Medulla oblongata (tissue), 1 donor: ENCODE results near the gene TXNDC16.
"Not testable (repeated sequence)": the region's sequence is repeated elsewhere in the genome, so short reads cannot be mapped to it uniquely, and the experiment has no call there.

Source experiments
- DNase-seq: peaks from one replicate; pipeline ENCODE4 v3.0.0-alpha.2; 2015; ENCODE audit errors: extremely low spot score

Gene TXNDC16

DNA sequence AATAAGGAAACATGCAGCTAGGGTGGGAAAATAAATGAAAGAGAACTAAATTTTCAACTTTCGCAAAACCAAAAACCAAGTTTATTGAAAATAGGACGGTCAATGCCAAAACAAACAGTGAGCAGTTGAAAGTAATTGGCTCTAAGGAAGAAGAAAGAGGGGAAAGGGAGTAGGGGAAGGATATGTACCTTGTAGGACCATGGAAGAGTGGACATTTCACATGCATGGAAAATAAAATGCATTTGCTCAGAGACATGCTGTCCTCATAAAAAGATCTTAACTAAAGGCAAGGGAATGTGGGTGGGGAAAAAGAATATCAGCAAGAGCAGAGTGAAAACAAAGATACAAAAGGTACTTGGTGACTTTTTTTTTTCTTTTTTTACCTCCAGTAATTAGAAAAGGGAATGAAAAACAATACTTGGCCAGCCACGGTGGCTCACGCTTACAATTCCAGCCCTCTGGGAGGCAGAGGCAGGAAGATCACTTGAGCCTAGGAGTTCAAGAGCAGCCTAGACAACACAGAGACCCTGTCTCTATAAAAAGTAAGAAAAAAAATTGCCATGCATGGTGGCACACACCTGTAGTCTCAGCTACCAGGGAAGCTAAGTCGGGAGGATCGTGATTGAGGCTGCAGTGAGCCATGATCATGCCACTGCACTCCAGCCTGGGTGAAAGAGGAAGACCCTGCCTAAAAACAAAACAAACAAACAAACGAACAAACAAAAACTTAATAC lies 6.6 kb downstream of the TXNDC16 start:
- DNase-seq: no peak

DNA sequence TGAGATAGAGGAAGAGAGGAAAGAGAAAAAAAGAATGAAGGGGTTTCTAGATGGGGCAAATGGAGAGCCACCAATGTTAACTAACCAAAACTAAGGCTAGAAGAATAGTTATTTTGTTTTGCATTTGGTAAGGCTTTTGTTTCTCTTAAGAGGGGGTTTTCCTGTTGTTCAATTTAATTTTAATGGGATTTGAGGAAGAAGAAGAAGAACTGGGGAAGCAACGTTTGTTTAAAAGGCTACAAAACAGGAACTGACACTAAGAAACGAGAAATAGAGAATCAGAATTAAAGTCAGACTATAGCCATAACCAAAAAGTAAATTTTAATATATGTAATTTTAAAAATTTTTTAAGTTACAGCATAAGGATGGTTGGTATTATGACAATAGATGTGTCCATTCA lies 13.7 kb downstream of the TXNDC16 start:
- DNase-seq: no peak

DNA sequence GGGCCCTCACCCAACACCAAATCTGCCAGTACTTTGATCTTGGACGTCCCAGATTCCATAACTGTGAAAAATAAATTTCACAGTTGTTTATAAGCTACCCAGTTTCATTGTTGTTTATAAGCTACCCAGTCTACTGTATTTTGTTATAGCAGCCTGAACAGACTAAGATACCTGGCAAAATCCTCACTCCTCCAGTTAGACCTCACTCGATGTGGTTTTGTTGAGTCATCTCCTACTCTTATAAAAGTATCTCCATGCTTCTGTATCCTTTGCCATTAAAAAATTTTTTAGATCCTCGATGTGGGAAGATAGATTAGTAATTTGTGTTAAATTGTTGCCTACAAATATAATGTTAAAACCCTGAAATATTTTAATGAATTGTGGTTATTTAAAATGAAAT lies 16.0 kb downstream of the TXNDC16 start:
- no peak for DNase-seq

GRCh38 chr14:52531481-52531880 lies 20.8 kb downstream of the TXNDC16 start:
- DNase-seq: no peak

- no peak for DNase-seq
These were observed 25.3 kb downstream of the TXNDC16 start for GRCh38 chr14:52527052-52527451.

DNA sequence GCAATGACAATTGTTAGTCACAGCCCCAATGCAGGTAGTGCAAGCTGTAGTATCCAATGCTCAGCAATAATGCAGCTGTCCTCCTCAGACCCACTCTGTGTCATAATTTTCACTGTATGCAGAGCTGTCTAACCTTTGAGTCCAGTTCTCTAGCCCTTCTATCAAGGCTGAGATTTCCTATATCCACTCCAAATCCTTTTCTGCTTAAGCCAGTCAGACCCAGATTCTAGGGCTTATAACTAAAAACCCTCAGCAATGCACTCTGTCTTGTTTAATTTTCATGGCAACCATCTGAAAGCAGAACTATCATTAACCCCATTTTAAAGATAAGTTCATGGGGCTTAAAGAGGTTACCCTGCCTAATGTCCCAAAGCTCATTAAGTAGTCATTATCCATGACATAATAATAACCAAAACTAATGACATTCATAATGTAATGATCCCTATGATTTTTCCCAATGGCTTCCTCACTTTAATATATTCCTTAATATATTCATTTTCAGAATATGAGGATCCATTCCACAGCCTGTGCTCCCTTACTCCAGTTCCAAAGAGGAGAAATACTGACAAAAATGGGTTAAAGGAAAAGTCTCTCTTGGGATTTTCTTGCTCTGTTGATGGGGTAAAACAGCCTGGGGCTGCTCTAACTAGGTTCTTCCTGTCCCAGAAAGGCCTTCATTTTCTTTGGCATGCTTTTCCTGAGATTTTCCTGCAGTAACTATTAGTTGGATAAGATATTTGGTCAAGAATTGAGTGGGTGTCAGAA lies 29.5 kb downstream of the TXNDC16 start:
- no peak for DNase-seq

GRCh38 chr14:52522033-52522432 lies 30.3 kb downstream of the TXNDC16 start:
- no peak for DNase-seq

- no peak for DNase-seq
These were observed 38.1 kb downstream of the TXNDC16 start for GRCh38 chr14:52514046-52514811.

DNA sequence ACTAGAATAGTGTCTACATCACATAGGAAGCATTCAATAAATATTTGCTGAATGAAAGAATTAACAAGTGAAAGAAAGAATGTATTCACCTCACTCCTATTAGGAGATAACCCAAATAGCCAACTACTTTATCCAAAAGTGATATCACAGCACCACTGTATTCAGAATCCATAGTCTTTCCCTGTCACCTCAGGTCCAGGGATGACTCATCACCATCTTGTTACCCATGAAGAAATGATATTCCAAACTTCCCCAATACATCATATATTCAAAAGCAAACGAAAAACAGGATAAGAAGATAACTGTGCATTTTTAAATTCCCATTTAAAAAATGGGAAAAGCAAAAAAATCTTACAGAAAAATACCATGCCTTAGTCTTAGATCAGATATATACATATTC lies 39.1 kb downstream of the TXNDC16 start:
- no peak for DNase-seq

DNA sequence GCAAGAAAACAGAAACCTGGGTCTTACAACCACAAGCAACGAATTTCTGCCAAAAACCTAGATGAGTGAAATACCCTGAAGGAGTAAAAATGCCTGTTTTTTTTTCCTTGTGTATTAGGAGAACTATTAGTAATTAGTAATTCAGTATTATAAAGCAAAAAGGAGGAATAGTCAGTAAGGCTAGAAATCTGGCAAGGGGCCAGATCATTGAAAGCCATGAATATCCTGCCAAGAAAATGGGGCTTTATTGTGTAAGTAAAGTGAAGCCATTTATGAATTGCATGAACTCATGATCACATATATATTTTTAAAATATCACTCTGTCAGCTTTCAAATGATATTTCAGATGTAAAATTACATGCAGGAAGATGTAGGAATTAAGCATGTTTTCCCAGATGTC lies 57.9 kb downstream of the TXNDC16 start:
- no peak for DNase-seq

DNA sequence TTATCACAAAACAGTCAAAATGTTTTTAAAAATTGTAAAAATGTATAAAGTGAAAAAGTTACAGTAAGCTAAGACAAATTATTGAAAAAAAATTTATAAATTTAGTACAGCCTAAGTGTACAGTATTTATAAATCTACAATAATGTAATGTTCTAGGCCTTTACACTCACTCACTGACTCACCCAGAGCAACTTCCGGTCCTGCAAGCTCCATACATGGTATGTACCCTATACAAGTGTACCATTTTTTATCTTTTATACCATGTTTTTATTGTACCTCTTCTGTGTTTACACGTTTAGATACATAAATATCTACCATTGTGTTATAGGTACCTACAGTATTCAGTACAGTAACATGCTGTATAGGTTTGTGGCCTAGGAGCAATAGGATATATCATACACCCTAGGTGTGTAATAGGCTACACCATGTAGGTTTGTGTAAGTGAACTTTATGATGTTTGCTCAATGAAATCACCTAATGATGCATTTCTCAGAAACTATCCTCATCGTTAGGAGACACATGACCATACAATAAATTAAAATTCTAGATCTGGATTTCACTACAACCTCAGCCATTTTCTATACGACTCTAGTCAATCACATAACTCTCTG lies 66.8 kb downstream of the TXNDC16 start:
- DNase-seq: no peak

GRCh38 chr14:52481864-52482263 lies 70.4 kb downstream of the TXNDC16 start:
- DNase-seq: no peak

DNA sequence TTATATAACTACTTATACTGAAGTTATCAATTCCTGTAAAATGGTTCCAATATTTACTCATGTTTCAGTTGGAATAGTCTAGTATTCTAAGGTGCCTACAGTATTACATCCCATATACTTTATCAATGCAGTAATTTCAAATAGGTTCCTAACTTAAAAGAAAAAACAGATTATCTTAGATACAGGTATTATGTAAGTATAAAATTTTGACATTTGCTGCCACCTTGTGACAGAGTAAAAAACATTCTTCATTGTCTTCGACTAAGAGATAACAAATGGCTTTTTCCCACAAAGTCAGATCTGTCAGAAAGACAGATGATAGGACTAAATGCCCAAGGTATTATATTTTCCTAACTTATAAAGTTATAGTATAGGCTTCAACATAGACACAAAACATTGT lies 78.7 kb downstream of the TXNDC16 start:
- peak; percentile 16 for DNase-seq

GRCh38 chr14:52472728-52473127 lies 79.6 kb downstream of the TXNDC16 start:
- no peak for DNase-seq

DNA sequence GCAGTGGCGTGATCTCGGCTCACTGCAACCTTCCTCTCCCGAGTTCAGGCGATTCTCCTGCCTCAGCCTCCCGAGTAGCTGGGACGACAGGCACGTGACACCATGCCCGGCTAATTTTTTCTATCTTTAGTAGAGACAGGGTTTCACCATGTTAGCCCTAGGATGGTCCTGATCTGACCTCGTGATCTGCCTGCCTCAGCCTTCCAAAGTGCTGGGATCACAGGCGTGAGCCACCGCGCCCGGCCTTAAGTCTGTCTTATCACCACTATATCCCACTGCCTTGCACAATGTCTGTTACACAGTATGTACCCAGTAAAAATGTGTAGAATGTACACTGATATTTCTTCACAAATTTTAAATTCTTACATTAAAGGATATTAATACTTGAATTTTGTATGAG lies 80.1 kb downstream of the TXNDC16 start:
- not testable (repeated sequence) for DNase-seq

GRCh38 chr14:52467515-52468266 lies 84.6 kb downstream of the TXNDC16 start:
- no peak for DNase-seq

DNA sequence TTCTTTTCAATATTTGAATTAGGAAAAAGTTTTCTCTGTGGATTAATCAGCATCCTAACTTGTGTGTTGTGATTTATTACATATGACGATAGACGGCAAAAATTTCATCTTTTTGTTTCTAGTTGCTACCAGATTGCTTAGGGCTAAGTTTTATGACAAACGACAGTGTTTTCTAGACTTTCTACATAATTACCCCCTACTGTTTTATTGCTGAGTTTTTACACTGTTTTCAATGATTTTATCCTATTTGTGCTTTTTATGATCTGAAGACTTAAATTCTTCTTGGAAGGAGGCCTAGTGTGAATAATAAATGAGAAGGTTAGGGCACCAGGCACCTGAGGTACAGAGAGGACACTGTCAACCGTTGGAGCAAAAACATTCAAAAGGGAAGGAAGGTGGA lies 88.1 kb downstream of the TXNDC16 start:
- no peak for DNase-seq

GRCh38 chr14:52463375-52463774 lies 88.9 kb downstream of the TXNDC16 start:
- DNase-seq: no peak

DNA sequence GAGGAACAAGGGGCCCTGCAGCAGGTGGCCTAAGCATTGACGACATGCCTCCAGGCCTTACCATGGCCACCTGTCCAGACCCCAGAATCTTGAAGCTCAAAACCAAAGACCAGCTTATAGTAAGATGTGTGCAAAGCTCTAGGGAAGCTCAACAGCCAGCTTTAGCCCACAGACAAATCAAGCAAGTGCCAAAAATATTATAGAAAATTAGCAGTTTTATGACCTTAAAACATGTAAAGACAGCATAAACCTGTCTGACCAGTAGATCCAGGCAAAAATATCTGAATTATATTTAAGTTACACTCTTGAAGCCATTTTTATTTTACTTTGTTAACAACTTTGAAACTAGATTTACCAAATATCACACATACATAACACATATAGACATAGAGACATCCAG lies 90.6 kb downstream of the TXNDC16 start:
- DNase-seq: no peak

DNA sequence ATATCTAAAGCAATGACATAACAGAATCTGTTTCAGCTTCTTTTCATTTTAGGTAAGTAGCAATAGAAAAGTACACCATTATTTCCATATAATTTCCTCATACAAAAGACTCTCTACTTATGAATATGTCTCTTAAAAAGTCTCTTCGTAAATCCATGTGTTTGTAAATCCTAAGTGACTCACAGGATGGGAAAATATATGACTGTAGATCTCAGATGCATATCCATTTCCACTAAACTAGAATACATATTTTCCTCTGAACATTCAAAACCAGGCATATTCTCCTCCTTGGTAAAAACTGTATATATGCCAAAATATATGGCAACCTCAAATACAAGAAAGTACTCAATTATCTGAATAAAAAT lies 93.6 kb downstream of the TXNDC16 start:
- DNase-seq: no peak

DNA sequence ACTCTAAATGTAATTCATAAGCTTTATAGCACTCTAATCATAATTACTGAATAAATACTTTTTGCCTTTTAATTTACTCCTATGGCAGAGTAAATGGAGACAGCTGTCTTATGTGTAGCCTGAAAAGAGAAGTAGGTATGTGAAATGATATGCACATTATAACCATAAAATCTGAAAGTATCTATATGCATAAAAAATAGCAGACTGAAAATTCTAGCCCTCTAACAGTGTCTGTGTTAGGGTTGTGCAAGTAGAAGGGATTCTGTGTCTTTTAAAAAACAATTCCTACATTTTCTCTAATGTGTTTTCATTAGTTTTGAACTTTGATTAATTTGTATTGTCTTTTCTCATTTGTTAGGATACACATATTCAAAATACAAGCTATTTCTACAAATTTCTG lies 94.9 kb downstream of the TXNDC16 start:
- no peak for DNase-seq
